ENCODE measurements around the gene BEND7. TPM values are rescaled to one million over a fixed set of nuclear protein-coding genes. Genes with fewer than 3 reads are reported as not detected.
A peak's percentile ranks its signal among the peaks of the same experiment; 100 is the strongest.

BEND7 gene
- total and polyA plus RNA-seq, 9 of the 15 experiments (the other 6 are each of a cell fraction or from before 2014, with no cell fraction given): 1.3 to 11.4 (median 5.2) TPM

GRCh38 chr10:13564576-13564975 is 35.8 kb upstream of the BEND7 start (continued):
- TF ChIP-seq, protein P1, sequence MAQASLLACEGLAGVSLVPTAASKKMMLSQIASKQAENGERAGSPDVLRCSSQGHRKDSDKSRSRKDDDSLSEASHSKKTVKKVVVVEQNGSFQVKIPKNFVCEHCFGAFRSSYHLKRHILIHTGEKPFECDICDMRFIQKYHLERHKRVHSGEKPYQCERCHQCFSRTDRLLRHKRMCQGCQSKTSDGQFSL (CRISPR knock-in tag; IDR thresholded peaks at IDR 0.05): no peak
- TF ChIP-seq, protein P1 (tag; IDR thresholded peaks at IDR 0.05): no peak
- TF ChIP-seq HDGF (IDR thresholded peaks at IDR 0.05) (no peak), SIX5 (IDR thresholded peaks at IDR 0.05; ENCODE audit: borderline replicate concordance in 1 of 2, insufficient read depth in 1 of 2, low read depth in 1 of 2, low read length in 2 of 2) (no peak), ZBED1 (IDR thresholded peaks at IDR 0.05) (no peak), PCBP1 (IDR thresholded peaks at IDR 0.05; ENCODE audit: low read depth, low read length, poor library complexity, severe bottlenecking) (no peak), ESRRB (CRISPR knock-in tag; IDR thresholded peaks at IDR 0.05; ENCODE audit: borderline replicate concordance) (no peak)

- intact Hi-C loops (cut with micrococcal nuclease): no loop called here
- CTCF ChIA-PET (ENCODE audit: low intra/inter-chr PET ratio): interaction anchor here (0.7 kb wide), 1 partner anchor 703 kb away, joined by 4 read pairs; no protein-coding TSS in a partner anchor
- Histone ChIP-seq H3K9ac (ENCODE audit: insufficient read depth in 1 of 2, low read depth in 2 of 2, low read length in 2 of 2) (no peak overlapping the region), H3K27me3 (ENCODE audit: control insufficient read depth in 2 of 2, insufficient read depth in 2 of 2, low read length in 2 of 2) (peaks cover 0 to 5% of the 10 kb centered on the region in 2 experiments; a peak in 2 of 5 replicates), H4K20me1 (replicated peaks; ENCODE audit: control insufficient read depth, insufficient read depth, low read length) (no peaks in the 10 kb centered on the region), H3K79me2 (ENCODE audit: control insufficient read depth, insufficient read depth, low read length) (no peaks in the 10 kb centered on the region), H3K9me1 (ENCODE audit: control insufficient read depth, insufficient read depth, low read length) (no peaks in the 10 kb centered on the region), H2AFZ (ENCODE audit: low read depth, low read length) (no peak overlapping the region), H3K27ac (ENCODE audit: extremely low read depth, low read depth, low read length) (no peak overlapping the region), H3K4me1 (replicated peaks in 1 of 2; ENCODE audit: control insufficient read depth in 2 of 2, insufficient read depth in 2 of 2, low read length in 2 of 2) (no peaks in the 10 kb centered on the region), H3K4me3 (no peak overlapping the region), H3K36me3 (ENCODE audit: control insufficient read depth, insufficient read depth, low read length) (no peaks in the 10 kb centered on the region), H3K4me2 (ENCODE audit: insufficient read depth, low read length) (no peak overlapping the region), H3K9me3 (replicated peaks; ENCODE audit: control insufficient read depth, insufficient read depth, low read depth, low read length) (no peaks in the 10 kb centered on the region; the same call in 1 of the 2 replicates)
- POLR2A ChIA-PET: no interaction called here
- WGBS (ENCODE audit: insufficient coverage, low coverage, missing lambda C conversion rate): 7% methylated on average over 11 of the region's 11 CpGs
- in situ Hi-C loops (cut with MboI): no loop called here
- ATAC-seq: no peak
- no TSS peak for BruUV-seq (replicated peaks)
- FAIRE-seq: no peak
- no peak for DNase-seq (ENCODE audit: extremely low read depth in 1 of 4, low spot score in 3 of 4)
- TF ChIP-seq ZNF668 (CRISPR knock-in tag; IDR thresholded peaks at IDR 0.05): no peak
- TF ChIP-seq, protein P2, sequence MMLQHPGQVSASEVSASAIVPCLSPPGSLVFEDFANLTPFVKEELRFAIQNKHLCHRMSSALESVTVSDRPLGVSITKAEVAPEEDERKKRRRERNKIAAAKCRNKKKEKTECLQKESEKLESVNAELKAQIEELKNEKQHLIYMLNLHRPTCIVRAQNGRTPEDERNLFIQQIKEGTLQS (IDR thresholded peaks at IDR 0.05): 0 out of 2 replicates have a peak, but pooled peaks have one; percentile 25
- TF ChIP-seq, protein P2 (CRISPR knock-in tag; conservative IDR thresholded peaks at IDR 0.05): no peak
Measured at GRCh38 chr10:13563481-13564445, 34.9 kb upstream of the BEND7 start.

All from K562 (cell line).